Forelimb muscle (tissue), 1 donor: ENCODE data around the gene TMTC3. TPM values are rescaled to one million over a fixed set of nuclear protein-coding genes. Genes with fewer than 3 reads are reported as not detected.
A peak's percentile ranks its signal among the peaks of the same experiment; 100 is the strongest.
"Not testable (repeated sequence)": the region's sequence is repeated elsewhere in the genome, so short reads cannot be mapped to it uniquely, and the experiment has no call there.

Experiments used
- DNase-seq: peaks from one replicate; pipeline ENCODE4 v3.0.0-alpha.2; 2013; ENCODE audit warnings: low read depth
- polyA plus RNA-seq: library from polyadenylated mRNA; unstranded; fragments of 120-200 nt; gene quantifications from one replicate; pipeline ENCODE4 v1.2.1, GENCODE V29; 2013; ENCODE audit not compliant: insufficient read length

Gene TMTC3
- 12.3 TPM for polyA plus RNA-seq

GRCh38 chr12:88141774-88142609, at the start of gene TMTC3, which contains the start of gene CEP290:
TMTC3 (plus strand) TSS chr12:88142307; CDS start chr12:88148316, 6,009 bp downstream.
CEP290 (minus strand) TSS chr12:88142088; CDS start chr12:88141307, 781 bp downstream.
- peak; percentile 99 for DNase-seq

GRCh38 chr12:88092771-88093170, 49.3 kb upstream of the TMTC3 start:
- DNase-seq = no peak

GRCh38 chr12:88093573-88093972, 48.5 kb upstream of the TMTC3 start:
- DNase-seq = no peak

GRCh38 chr12:88108021-88108420, 34.1 kb upstream of the TMTC3 start:
- DNase-seq = no peak

GRCh38 chr12:88111074-88111652, 30.9 kb upstream of the TMTC3 start:
- peak; percentile 13 for DNase-seq

GRCh38 chr12:88113871-88114270, 28.2 kb upstream of the TMTC3 start:
- no peak for DNase-seq

- no peak for DNase-seq
These were observed 19.4 kb upstream of the TMTC3 start for GRCh38 chr12:88122666-88123065.

- DNase-seq = no peak
These were observed 15.0 kb upstream of the TMTC3 start for GRCh38 chr12:88127099-88127498.

- DNase-seq = no peak
These were observed 14.3 kb upstream of the TMTC3 start for GRCh38 chr12:88127855-88128254.

- no peak for DNase-seq
These were observed 9.7 kb upstream of the TMTC3 start for GRCh38 chr12:88132392-88132791.

- not testable (repeated sequence) for DNase-seq
These were observed 8.9 kb upstream of the TMTC3 start for GRCh38 chr12:88133181-88133580.

GRCh38 chr12:88139711-88140110, 2.4 kb upstream of the TMTC3 start:
- not testable (repeated sequence) for DNase-seq

GRCh38 chr12:88141425-88141773, 708 bp upstream of the TMTC3 start:
- DNase-seq = no peak

- DNase-seq = no peak
These were observed 494 bp downstream of the TMTC3 start for GRCh38 chr12:88142610-88142991.

- DNase-seq = no peak
These were observed 1.9 kb downstream of the TMTC3 start for GRCh38 chr12:88144037-88144436.

GRCh38 chr12:88144546-88145468, 2.7 kb downstream of the TMTC3 start:
- DNase-seq = no peak

GRCh38 chr12:88145567-88146505, 3.7 kb downstream of the TMTC3 start:
- DNase-seq = no peak

GRCh38 chr12:88150063-88150462, 8.0 kb downstream of the TMTC3 start:
- no peak for DNase-seq

- DNase-seq = peak; percentile 6
These were observed 11.9 kb downstream of the TMTC3 start for GRCh38 chr12:88153959-88154358.

GRCh38 chr12:88156075-88156654, 14.1 kb downstream of the TMTC3 start:
- no peak for DNase-seq

GRCh38 chr12:88163371-88163770, 21.3 kb downstream of the TMTC3 start:
- DNase-seq = no peak
